A172 (cell line): ENCODE results near the gene PLRG1. TPM values are rescaled to one million over a fixed set of nuclear protein-coding genes. Genes with fewer than 3 reads are reported as not detected.
"Not testable (repeated sequence)": the region's sequence is repeated elsewhere in the genome, so short reads cannot be mapped to it uniquely, and the experiment has no call there.

Source experiments
- DNase-seq: peaks from one replicate; pipeline ENCODE4 v3.0.0-alpha.2; 2015; ENCODE audit warnings: low spot score
- total RNA-seq: library from RNA; depleted of rRNA; stranded (reverse); fragments of >200 nt; shearing (Covaris generic); gene quantifications from 2 replicates; pipeline ENCODE4 v1.2.3, GENCODE V29; 2014; rRNA removed

The PLRG1 gene
- total RNA-seq: 71.5 and 71.6 TPM in 2 replicates

GRCh38 chr4:154549894-154550790 lies at the start of gene PLRG1:
PLRG1 (minus strand) TSS chr4:154550400; CDS start chr4:154550308, 92 bp downstream.
- DNase-seq: peak; percentile 89

- DNase-seq: no peak
These were observed 47.9 kb upstream of the PLRG1 start for GRCh38 chr4:154597798-154598774.

GRCh38 chr4:154597281-154597680 lies 47.1 kb upstream of the PLRG1 start:
- not testable (repeated sequence) for DNase-seq

- DNase-seq: no peak
These were observed 45.6 kb upstream of the PLRG1 start for GRCh38 chr4:154595807-154596206.

GRCh38 chr4:154594343-154594742 lies 44.1 kb upstream of the PLRG1 start:
- not testable (repeated sequence) for DNase-seq

DNA sequence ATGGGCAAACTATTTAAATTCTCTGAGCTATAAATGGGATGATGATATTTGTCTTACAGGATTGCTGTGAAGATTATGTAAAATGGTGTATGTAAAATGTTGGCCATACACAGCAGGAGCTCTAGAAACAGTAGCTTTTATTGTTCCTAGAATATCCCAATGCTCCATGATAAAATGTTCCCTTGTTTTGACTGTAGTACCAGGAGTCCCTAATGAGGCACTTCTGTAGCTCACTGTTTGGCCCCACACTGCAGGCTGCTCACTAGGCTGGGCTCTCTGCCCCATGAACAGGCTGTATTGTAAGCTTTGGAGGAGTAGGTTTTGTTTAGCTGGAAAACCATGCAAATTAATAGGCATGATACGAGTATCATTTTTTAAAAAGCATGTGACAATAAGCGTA lies 43.7 kb upstream of the PLRG1 start:
- DNase-seq: no peak

DNA sequence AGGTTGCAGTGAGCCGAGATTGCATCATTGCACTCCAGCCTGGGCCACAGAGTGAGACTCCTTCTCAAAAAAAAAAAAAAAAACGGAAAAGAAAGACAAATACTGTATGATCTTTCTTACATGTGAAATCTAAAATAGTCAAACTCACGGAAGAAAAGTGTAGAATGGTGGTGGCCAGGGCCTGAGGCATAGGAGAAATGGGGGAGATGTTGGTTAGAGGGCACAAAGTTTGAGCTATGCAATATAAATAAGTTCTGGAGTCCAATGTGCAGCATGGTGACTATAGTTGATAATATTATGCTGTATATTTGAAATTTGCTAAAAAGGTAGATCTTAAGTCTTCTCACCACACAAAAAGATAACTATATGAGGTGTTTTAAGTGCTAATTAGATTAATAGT lies 41.7 kb upstream of the PLRG1 start:
- no peak for DNase-seq

DNA sequence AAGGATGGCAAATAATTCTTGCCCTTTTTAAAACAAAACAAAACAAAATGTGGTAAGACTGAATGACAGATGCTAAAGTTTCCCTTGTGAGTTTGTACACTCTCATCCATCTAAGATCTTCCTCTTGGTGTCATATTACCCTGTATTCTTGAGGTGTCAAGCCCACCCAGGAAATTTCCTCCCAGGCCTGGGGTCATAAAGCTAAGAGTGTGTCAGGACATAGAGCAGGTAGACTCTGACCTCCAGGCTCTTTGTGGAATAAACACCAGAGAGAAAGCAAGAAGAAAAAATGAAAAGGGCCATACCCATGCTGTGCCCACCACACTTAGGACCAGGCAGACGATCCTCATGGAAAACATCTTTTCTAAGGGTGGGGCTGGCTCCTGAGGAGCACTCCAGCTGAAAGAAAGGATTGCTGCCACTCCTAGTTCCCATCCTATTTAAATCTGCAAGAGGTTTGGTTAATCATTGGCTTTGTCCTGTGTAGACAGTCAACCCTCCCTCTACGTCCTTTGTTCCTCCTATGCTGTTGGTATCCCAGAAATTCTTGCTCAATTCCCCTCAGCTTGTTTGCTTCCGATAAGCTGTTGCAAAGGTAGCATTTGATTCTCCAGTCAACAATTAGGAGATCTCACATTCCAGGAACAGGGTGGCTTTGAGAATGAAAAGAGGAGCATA lies 40.3 kb upstream of the PLRG1 start, which contains the start of gene FGA:
TSS of gene FGA (minus strand) at position 414 of the 678 bp plus-strand sequence. CDS start at position 359, 55 bp downstream.
- DNase-seq: no peak

DNA sequence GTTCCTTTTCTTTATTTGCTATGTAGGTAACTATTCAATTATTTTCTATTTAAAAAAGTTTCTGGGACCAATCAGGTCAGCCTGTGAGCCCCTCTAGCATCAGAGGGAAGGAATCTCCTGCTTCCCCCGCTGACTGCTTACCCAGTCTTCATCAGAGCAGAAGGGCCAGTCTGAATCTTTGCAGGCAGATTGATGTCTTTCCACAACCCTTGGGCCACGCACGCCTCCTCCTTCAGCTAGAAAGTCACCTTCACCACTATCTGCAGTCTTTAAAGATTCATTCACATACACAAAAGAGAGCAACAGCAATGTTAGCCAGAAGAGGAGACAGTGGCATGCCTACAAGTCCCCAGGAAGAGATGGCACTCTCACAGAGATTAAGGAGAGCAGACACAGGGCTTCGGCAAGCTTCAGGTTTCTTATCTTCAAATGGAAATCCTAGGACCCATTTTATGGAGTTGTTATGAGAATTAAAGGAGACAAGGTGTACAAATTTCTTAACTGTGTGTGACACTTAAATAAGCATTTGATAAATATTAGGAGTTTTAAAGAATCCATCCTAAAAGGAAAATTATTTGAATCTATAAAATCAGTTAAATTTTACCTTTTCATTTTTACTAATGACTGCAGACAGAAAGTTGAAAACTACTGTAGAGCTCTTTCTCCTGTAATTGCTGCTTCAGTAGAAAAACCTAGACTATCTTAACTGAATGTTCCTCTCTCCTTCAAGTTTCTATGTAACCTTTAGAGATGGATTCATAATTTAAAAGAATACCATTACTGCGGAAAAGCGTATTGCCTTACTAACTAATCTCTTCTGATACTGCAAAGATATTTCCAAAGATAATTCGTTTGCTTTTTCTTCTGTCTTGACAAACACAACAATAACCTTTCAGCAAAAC lies 39.3 kb upstream of the PLRG1 start:
- no peak for DNase-seq

- DNase-seq: no peak
These were observed 38.0 kb upstream of the PLRG1 start for GRCh38 chr4:154588198-154588597.

GRCh38 chr4:154586296-154587033 lies 36.3 kb upstream of the PLRG1 start:
- DNase-seq: no peak

DNA sequence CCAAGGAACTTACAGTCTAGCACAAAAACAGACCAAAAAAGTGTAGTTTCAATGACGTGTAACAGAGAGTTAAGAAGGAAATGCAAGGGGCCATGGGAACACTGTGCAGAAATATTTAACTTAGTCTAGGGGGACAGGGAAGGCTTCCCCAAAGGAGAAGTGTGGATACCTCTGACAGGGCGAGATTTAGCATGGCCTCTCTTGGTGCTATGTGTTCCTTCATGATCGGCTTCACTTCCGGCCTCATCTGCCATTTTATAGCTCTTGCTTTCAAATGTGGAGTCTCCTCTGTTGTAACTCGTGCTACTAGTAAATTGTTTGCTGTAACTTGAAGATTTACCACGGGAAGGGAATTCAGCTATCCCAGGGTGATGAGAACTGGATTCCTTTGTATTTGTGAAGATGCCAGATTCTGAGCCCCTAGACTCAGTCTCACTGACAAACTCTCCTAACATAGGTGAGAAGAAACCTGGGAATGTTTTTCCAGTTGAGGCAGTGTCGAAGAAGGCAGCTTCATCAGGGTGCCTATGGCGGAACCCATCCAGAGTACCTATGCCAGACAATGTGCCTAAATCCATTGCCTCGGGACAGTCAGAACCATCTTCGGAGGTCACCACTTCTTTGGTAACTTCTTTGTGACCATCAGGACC lies 35.3 kb upstream of the PLRG1 start:
- no peak for DNase-seq

GRCh38 chr4:154584259-154584658 lies 34.1 kb upstream of the PLRG1 start:
- DNase-seq: no peak

GRCh38 chr4:154583677-154584076 lies 33.5 kb upstream of the PLRG1 start:
- DNase-seq: no peak

GRCh38 chr4:154583230-154583629 lies 33.0 kb upstream of the PLRG1 start:
- DNase-seq: no peak

DNA sequence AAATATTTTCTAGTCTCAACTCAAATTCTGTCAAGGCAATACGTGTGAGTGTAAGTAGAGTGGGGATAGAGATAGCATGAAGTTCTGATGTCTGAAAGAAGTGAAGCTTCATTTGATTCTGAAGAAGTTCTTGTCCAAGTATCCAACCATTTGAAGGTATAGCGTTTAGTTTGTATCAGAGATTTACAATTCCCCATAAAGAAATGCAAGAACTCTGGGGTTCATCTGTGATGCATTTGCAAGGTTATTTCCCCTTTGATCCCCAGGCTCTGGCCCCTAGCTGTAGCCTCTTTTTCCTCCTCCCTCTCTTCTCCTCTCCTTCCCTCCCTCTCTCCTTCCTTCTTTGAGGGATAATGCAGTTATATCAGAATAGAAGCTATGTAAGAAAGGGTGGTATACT lies 32.5 kb upstream of the PLRG1 start:
- no peak for DNase-seq

GRCh38 chr4:154579927-154580326 lies 29.7 kb upstream of the PLRG1 start:
- no peak for DNase-seq

GRCh38 chr4:154578919-154579318 lies 28.7 kb upstream of the PLRG1 start:
- DNase-seq: no peak

DNA sequence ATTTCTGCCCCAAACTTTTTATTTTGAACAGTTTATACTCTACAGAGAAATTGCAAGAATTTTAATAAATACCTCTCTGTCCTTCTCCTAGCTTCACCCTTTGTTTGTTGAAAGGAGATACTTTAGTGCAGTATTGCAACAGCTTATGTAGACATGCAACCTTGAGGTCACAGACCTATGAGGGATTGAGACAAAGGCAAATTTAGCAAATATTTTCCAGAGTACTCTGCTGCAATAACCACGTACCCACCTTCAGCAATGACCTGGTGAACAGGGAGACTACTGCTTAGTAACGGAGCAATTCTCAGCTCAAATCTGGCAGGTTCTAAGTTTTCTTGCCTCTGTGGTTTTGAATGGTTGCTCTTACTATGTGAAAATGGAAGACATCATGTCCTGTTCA lies 27.1 kb upstream of the PLRG1 start:
- no peak for DNase-seq
